GM12872 (cell line): ENCODE measurements around the gene OPA3.

ENCODE experiments used
- CTCF ChIP-seq: IDR thresholded peaks from 3 replicates; pipeline ENCODE4 v1.5.1; 2011; ENCODE audit warnings: low read depth, mild to moderate bottlenecking, low read length, moderate library complexity; ENCODE audit not compliant: insufficient read depth

OPA3 gene

GRCh38 chr19:45556835-45557234 lies 27.8 kb downstream of the OPA3 start:
- TF ChIP-seq CTCF, result no peak

GRCh38 chr19:45554481-45554880 lies 30.1 kb downstream of the OPA3 start:
- no peak for TF ChIP-seq CTCF

- no peak for TF ChIP-seq CTCF
Measured at GRCh38 chr19:45553464-45553863, 31.1 kb downstream of the OPA3 start.

- no peak for TF ChIP-seq CTCF
Measured at GRCh38 chr19:45547965-45548609, 36.5 kb downstream of the OPA3 start.

- no peak for TF ChIP-seq CTCF
Measured at GRCh38 chr19:45547211-45547770, 37.3 kb downstream of the OPA3 start.

- no peak for TF ChIP-seq CTCF
Measured at GRCh38 chr19:45542234-45542668, 42.4 kb downstream of the OPA3 start.

- TF ChIP-seq CTCF, result no peak
Measured at GRCh38 chr19:45539459-45539858, 45.1 kb downstream of the OPA3 start.
